Measurements from ENCODE around the gene NDUFA8.

GRCh38 chr9:122201641-122202040, 42.1 kb upstream of the NDUFA8 start:
- TF ChIP-seq CTCF (IDR thresholded peaks at IDR 0.05) (no peak), POLR2A (IDR thresholded peaks at IDR 0.05) (no peak)
